Endothelial cell (in vitro differentiated cells): ENCODE data around the gene MYO1E. TPM values are rescaled to one million over a fixed set of nuclear protein-coding genes. Genes with fewer than 3 reads are reported as not detected.

Experiments
- DNase-seq: peaks from one replicate; pipeline ENCODE4 v3.0.0; 2021; ENCODE audit warnings: low spot score
- H3K27ac Mint-ChIP-seq: one replicate; pipeline ENCODE4 v1.8.0; 2021; ENCODE audit warnings: mixed read lengths, inconsistent platforms; ENCODE audit not compliant: unreplicated experiment
- H3K27me3 Mint-ChIP-seq: one replicate; pipeline ENCODE4 v1.8.0; 2021; ENCODE audit warnings: mild to moderate bottlenecking, moderate library complexity, mixed read lengths, inconsistent platforms; ENCODE audit not compliant: unreplicated experiment
- H3K36me3 Mint-ChIP-seq: one replicate; pipeline ENCODE4 v1.8.0; 2021; ENCODE audit warnings: mild to moderate bottlenecking, low read depth, mixed read lengths, inconsistent platforms; ENCODE audit not compliant: unreplicated experiment
- H3K4me1 Mint-ChIP-seq: one replicate; pipeline ENCODE4 v1.8.0; 2021; ENCODE audit warnings: mild to moderate bottlenecking, mixed read lengths, inconsistent platforms; ENCODE audit not compliant: unreplicated experiment
- H3K4me3 Mint-ChIP-seq: one replicate; pipeline ENCODE4 v1.8.0; 2021; ENCODE audit warnings: mild to moderate bottlenecking, mixed read lengths, inconsistent platforms; ENCODE audit not compliant: unreplicated experiment
- H3K9me3 Mint-ChIP-seq: one replicate; pipeline ENCODE4 v1.8.0; 2021; ENCODE audit warnings: mixed read lengths, inconsistent platforms; ENCODE audit not compliant: unreplicated experiment
- CTCF ChIP-seq: fragments of 200-600 bp; sonication (generic); IDR thresholded peaks from one replicate; pipeline ENCODE4 v1.5.0; 2021; ENCODE audit warnings: antibody characterized with exemption; ENCODE audit not compliant: unreplicated experiment
- total RNA-seq: library from RNA; stranded (reverse); fragmentation: NEBNext Ultra II Directional; extraction: Animal tissue kit (Norgen Biotek cat#: 25700); gene quantifications from one replicate; pipeline ENCODE4 v1.2.1, GENCODE V29; 2021; ENCODE audit not compliant: unreplicated experiment

MYO1E gene
- total RNA-seq, 1 donor from 2014 or later, result 146 TPM

DNA sequence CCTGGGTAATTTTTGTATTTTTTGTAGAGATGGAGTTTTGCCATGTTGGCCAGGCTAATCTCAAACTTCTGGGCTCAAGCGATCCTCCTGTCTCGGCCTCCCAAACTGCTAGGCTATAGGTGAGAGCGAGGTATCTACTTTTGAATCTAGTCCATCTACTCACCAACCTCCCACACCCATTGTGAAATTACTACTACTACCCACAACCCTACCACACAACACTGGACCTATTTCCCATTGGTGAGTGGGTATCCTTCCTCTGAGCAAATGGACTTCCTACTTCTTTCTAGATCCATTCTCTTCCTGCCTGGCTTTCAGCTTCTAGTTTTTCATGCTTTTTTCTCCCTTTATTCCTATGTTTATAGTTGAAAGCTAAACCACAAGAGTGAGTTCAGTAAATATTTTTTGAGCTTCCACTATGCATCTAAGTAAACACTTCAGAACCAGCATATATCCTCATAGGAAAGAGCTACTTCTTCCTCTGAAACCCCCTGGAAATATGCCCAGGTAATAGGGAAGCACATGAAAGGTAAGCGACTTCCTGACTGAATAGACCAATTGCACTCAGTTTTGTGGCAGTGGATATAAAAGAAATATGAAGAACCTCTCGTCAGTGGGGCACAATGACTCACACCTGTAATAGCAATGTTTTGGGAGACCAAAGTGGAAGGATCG is 39.1 kb downstream of the MYO1E start:
- TF ChIP-seq CTCF, result no peak
- H3K27ac Mint-ChIP-seq, result peak overlapping the region; percentile 2
- no peaks in the 10 kb centered on the region for H3K27me3 Mint-ChIP-seq
- H3K4me1 Mint-ChIP-seq, result peaks cover 4% of the 10 kb centered on the region
- H3K36me3 Mint-ChIP-seq, result no peaks in the 10 kb centered on the region
- no peaks in the 10 kb centered on the region for H3K9me3 Mint-ChIP-seq
- no peak for DNase-seq
- no peak overlapping the region for H3K4me3 Mint-ChIP-seq

- peaks cover 4% of the 10 kb centered on the region for H3K4me1 Mint-ChIP-seq
Measured at GRCh38 chr15:59332009-59332408, 40.7 kb downstream of the MYO1E start.

DNA sequence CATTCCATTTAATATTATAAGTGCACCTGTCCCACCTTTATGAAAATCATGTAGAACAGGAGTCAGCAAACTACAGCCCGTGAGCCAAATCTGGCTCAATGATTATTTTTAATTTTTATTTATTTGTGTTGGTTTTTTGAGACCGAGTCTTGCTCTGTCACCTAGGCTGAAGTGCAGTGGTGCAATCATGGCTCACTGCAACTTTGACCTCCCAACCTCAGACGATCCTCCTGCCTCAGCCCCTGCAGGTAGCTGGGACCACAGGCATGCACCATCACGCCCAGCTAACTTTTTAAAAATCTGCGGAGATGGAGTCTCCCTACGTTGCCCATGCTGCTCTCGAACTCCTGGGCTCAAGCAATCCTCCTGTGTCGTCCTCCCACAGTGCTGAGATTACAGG is 42.0 kb downstream of the MYO1E start:
- Mint-ChIP-seq H3K27me3 (peaks cover 3% of the 10 kb centered on the region), H3K9me3 (no peaks in the 10 kb centered on the region), H3K36me3 (no peaks in the 10 kb centered on the region), H3K4me3 (no peak overlapping the region), H3K27ac (no peak overlapping the region), H3K4me1 (peaks cover 4% of the 10 kb centered on the region)
- DNase-seq, result no peak
- no peak for TF ChIP-seq CTCF

More at GRCh38 chr15:59332009-59332408, 40.7 kb downstream of the MYO1E start:
- H3K27ac Mint-ChIP-seq, result no peak overlapping the region
- no peaks in the 10 kb centered on the region for H3K36me3 Mint-ChIP-seq
- H3K9me3 Mint-ChIP-seq, result no peaks in the 10 kb centered on the region
- no peak for DNase-seq
- no peak overlapping the region for H3K4me3 Mint-ChIP-seq
- TF ChIP-seq CTCF, result no peak
- H3K27me3 Mint-ChIP-seq, result peaks cover 3% of the 10 kb centered on the region

GRCh38 chr15:59329570-59330350 is 42.9 kb downstream of the MYO1E start:
- TF ChIP-seq CTCF, result no peak
- Mint-ChIP-seq H3K36me3 (no peaks in the 10 kb centered on the region), H3K4me3 (no peak overlapping the region), H3K4me1 (peaks cover 4% of the 10 kb centered on the region), H3K27me3 (peaks cover 3% of the 10 kb centered on the region), H3K27ac (no peak overlapping the region), H3K9me3 (no peaks in the 10 kb centered on the region)
- no peak for DNase-seq

GRCh38 chr15:59329091-59329490 is 43.6 kb downstream of the MYO1E start:
- no peak overlapping the region for H3K4me3 Mint-ChIP-seq
- H3K4me1 Mint-ChIP-seq, result peaks cover 4% of the 10 kb centered on the region
- no peak overlapping the region for H3K27ac Mint-ChIP-seq
- no peak for DNase-seq
- peaks cover under 1% of the 10 kb centered on the region for H3K36me3 Mint-ChIP-seq
- TF ChIP-seq CTCF, result no peak
- H3K27me3 Mint-ChIP-seq, result peaks cover 3% of the 10 kb centered on the region
- H3K9me3 Mint-ChIP-seq, result no peaks in the 10 kb centered on the region
